H9 (cell line): Measurements from ENCODE around the gene PPP1R16B. TPM values are rescaled to one million over a fixed set of nuclear protein-coding genes. Genes with fewer than 3 reads are reported as not detected.

Experiments used
- DNase-seq: peaks from one replicate; pipeline ENCODE4 v3.0.0-alpha.2; 2017
- H2AFZ ChIP-seq: one replicate; pipeline ENCODE4 v1.6.1; 2013; ENCODE audit warnings: mild to moderate bottlenecking, low read length, control low read depth, moderate library complexity
- H2AK5ac ChIP-seq: 2 replicates; pipeline ENCODE4 v1.6.1; 2013; ENCODE audit warnings: low read length, control low read depth, mixed read lengths; ENCODE audit not compliant: insufficient read length
- H2BK120ac ChIP-seq: one replicate; pipeline ENCODE4 v1.6.1; 2013; ENCODE audit warnings: low read depth, mild to moderate bottlenecking, low read length, control low read depth, inconsistent platforms; ENCODE audit not compliant: poor library complexity, severe bottlenecking
- H2BK12ac ChIP-seq: 2 replicates; pipeline ENCODE4 v1.6.1; 2013; ENCODE audit warnings: low read length, control low read depth, mixed read lengths, low read depth; ENCODE audit not compliant: insufficient read length
- H2BK15ac ChIP-seq: 2 replicates; pipeline ENCODE4 v1.6.1; 2013; ENCODE audit warnings: low read depth, low read length, control low read depth
- H2BK20ac ChIP-seq: one replicate; pipeline ENCODE4 v1.6.1; 2013; ENCODE audit warnings: low read depth, mild to moderate bottlenecking, low read length, control low read depth, inconsistent platforms; ENCODE audit not compliant: poor library complexity, severe bottlenecking
- H2BK5ac ChIP-seq: 2 replicates; pipeline ENCODE4 v1.6.1; 2013; ENCODE audit warnings: low read length, control low read depth, mixed read lengths; ENCODE audit not compliant: insufficient read length
- H3K14ac ChIP-seq: 2 replicates; pipeline ENCODE4 v1.6.1; 2013; ENCODE audit warnings: low read length, control low read depth; ENCODE audit not compliant: insufficient read depth
- H3K18ac ChIP-seq: 2 replicates; pipeline ENCODE4 v1.6.1; 2013; ENCODE audit warnings: low read depth, mild to moderate bottlenecking, mixed read lengths, low read length, control low read depth; ENCODE audit not compliant: insufficient read length
- H3K23ac ChIP-seq: 2 replicates; pipeline ENCODE4 v1.6.1; 2013; ENCODE audit warnings: low read length, control low read depth, mixed read lengths, low read depth; ENCODE audit not compliant: insufficient read length
- H3K23me2 ChIP-seq: 2 replicates; pipeline ENCODE4 v1.6.1; 2013; ENCODE audit warnings: low read depth, mild to moderate bottlenecking, mixed read lengths, low read length, control low read depth; ENCODE audit not compliant: insufficient read length, poor library complexity, severe bottlenecking
- H3K27ac ChIP-seq: 2 replicates; pipeline ENCODE4 v1.5.1; 2013; ENCODE audit warnings: low read length, control low read depth, mixed read lengths, low read depth; ENCODE audit not compliant: insufficient read length
- H3K27me3 ChIP-seq: 2 replicates; pipeline ENCODE4 v1.6.1; 2013; ENCODE audit warnings: low read length, control low read depth, inconsistent platforms; ENCODE audit not compliant: insufficient read depth
- H3K4ac ChIP-seq: 2 replicates; pipeline ENCODE4 v1.6.1; 2013; ENCODE audit warnings: low read depth, mild to moderate bottlenecking, control low read depth, inconsistent platforms, low read length, moderate library complexity
- H3K4me1 ChIP-seq: 2 replicates; pipeline ENCODE4 v1.6.1; 2013; ENCODE audit warnings: low read length, control low read depth, inconsistent platforms; ENCODE audit not compliant: insufficient read depth
- H3K4me2 ChIP-seq: 2 replicates; pipeline ENCODE4 v1.6.1; 2013; ENCODE audit warnings: low read length, control low read depth, mixed read lengths; ENCODE audit not compliant: insufficient read length, insufficient read depth
- H3K56ac ChIP-seq: 2 replicates; pipeline ENCODE4 v1.6.1; 2013; ENCODE audit warnings: low read depth, mild to moderate bottlenecking, mixed read lengths, low read length, control low read depth; ENCODE audit not compliant: insufficient read length
- H3K79me1 ChIP-seq: 2 replicates; pipeline ENCODE4 v1.6.1; 2013; ENCODE audit warnings: low read depth, mild to moderate bottlenecking, moderate library complexity, low read length, control low read depth, inconsistent platforms; ENCODE audit not compliant: insufficient read depth, poor library complexity, severe bottlenecking
- H3K79me2 ChIP-seq: 2 replicates; pipeline ENCODE4 v1.6.1; 2013; ENCODE audit warnings: low read length, control low read depth, inconsistent platforms; ENCODE audit not compliant: insufficient read depth
- H3K9ac ChIP-seq: 2 replicates; pipeline ENCODE4 v1.6.1; 2013; ENCODE audit warnings: low read length, control low read depth, mixed read lengths; ENCODE audit not compliant: insufficient read length; ENCODE audit errors: extremely low read depth
- H3K9me3 ChIP-seq: one replicate; pipeline ENCODE4 v1.6.1; 2013; ENCODE audit warnings: low read depth, low read length, inconsistent platforms; ENCODE audit not compliant: control insufficient read depth
- H3T11ph ChIP-seq: one replicate; pipeline ENCODE4 v1.6.1; 2013; ENCODE audit warnings: mild to moderate bottlenecking, low read length, control low read depth, inconsistent platforms
- H4K20me1 ChIP-seq: one replicate; pipeline ENCODE4 v1.6.1; 2013; ENCODE audit not compliant: control insufficient read depth, insufficient read length, insufficient read depth
- H4K5ac ChIP-seq: 2 replicates; pipeline ENCODE4 v1.6.1; 2013; ENCODE audit warnings: low read depth, mild to moderate bottlenecking, mixed read lengths, low read length, control low read depth; ENCODE audit not compliant: insufficient read length
- H4K8ac ChIP-seq: replicated peaks from 2 replicates; pipeline ENCODE4 v1.6.1; 2013; ENCODE audit warnings: low read length, control low read depth, mixed read lengths, low read depth; ENCODE audit not compliant: insufficient read length
- H4K91ac ChIP-seq: 2 replicates; pipeline ENCODE4 v1.6.1; 2013; ENCODE audit warnings: low read depth, mild to moderate bottlenecking, moderate library complexity, mixed read lengths, low read length, control low read depth; ENCODE audit not compliant: insufficient read length
- H3K27ac Mint-ChIP-seq, 3 experiments: 2 replicates in 2 of 3; 3 replicates in 1 of 3; pipeline ENCODE4 v1.8.0; 2020 to 2021; ENCODE audit warnings: mixed read lengths in 3 of 3, mild to moderate bottlenecking in 1 of 3, moderate library complexity in 1 of 3
- H3K27me3 Mint-ChIP-seq: 2 replicates; pipeline ENCODE4 v1.8.0; 2021; ENCODE audit warnings: low read depth, mild to moderate bottlenecking, moderate library complexity, mixed read lengths
- H3K36me3 Mint-ChIP-seq, 3 experiments: 2 replicates in 2 of 3; 3 replicates in 1 of 3; pipeline ENCODE4 v1.8.0; 2020 to 2021; ENCODE audit warnings: low read depth in 3 of 3, mixed read lengths in 3 of 3; ENCODE audit not compliant: insufficient read depth in 1 of 3
- H3K4me1 Mint-ChIP-seq, 2 experiments: 2 replicates each; pipeline ENCODE4 v1.8.0; 2020; ENCODE audit warnings: mixed read lengths in 2 of 2
- H3K4me3 Mint-ChIP-seq, 2 experiments: 2 replicates in 1 of 2; 3 replicates in 1 of 2; pipeline ENCODE4 v1.8.0; 2020 to 2021; ENCODE audit warnings: mild to moderate bottlenecking in 2 of 2, mixed read lengths in 2 of 2, moderate library complexity in 1 of 2
- H3K9me3 Mint-ChIP-seq, 2 experiments: 2 replicates in 1 of 2; 3 replicates in 1 of 2; pipeline ENCODE4 v1.8.0; 2020; ENCODE audit warnings: mild to moderate bottlenecking in 2 of 2, mixed read lengths in 2 of 2, moderate library complexity in 1 of 2
- WGBS: extraction: QIAGEN DNeasy Blood & Tissue Kit; methylation state at CpG from one replicate; pipeline ENCODE4 v1.1.7; 2013; ENCODE audit warnings: missing lambda C conversion rate, low lambda C conversion rate, mixed read lengths; ENCODE audit not compliant: insufficient read length; ENCODE audit errors: extremely low coverage; 5-methylcytosine and 5-hydroxymethylcytosine counted together
- total RNA-seq: library from RNA; stranded (reverse); gene quantifications from 2 replicates; pipeline ENCODE4 v1.2.1, GENCODE V29; 2021
- TF ChIP-seq, protein P1 (sequence below): fragments of 200-600 bp; sonication (generic); conservative IDR thresholded peaks from 3 replicates; pipeline ENCODE4 v1.8.0; 2021; ENCODE audit warnings: antibody characterized with exemption, mild to moderate bottlenecking

PPP1R16B gene
- total RNA-seq, 1 experiment from 2014 or later, result 8.2 TPM

DNA sequence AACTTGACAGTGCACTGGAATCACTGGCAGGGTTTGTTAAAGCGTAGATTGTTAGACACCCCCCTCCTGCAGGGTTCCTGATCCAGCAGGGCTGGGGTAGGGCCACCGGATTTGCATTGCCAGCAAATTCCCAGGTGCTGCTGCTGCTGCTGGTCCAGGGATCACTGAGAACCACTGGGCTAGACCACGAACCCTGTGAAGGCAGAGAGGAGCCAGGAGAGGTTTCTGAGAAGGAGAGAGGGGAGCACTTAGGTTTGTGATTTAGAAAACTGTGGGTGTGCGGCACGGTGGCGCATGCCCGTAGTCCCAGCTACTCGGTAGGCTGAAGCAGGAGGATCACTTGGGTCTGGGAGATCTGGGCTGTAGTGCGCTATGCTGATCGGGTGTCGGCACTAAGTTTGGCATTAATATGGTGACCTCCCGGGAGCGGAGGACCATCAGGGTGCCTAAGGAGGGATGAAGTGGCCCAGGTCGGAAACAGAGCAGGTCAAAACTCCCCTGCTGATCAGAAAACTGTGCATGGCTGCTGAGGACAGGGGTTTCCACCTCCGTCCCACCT lies 67.1 kb downstream of the PPP1R16B start:
- H3K56ac ChIP-seq, result no peak overlapping the region
- no CpG with 5 or more reads among the region's 15 CpGs for WGBS

More for the DNA sequence above, 67.1 kb downstream of the PPP1R16B start:
- TF ChIP-seq, protein P1, sequence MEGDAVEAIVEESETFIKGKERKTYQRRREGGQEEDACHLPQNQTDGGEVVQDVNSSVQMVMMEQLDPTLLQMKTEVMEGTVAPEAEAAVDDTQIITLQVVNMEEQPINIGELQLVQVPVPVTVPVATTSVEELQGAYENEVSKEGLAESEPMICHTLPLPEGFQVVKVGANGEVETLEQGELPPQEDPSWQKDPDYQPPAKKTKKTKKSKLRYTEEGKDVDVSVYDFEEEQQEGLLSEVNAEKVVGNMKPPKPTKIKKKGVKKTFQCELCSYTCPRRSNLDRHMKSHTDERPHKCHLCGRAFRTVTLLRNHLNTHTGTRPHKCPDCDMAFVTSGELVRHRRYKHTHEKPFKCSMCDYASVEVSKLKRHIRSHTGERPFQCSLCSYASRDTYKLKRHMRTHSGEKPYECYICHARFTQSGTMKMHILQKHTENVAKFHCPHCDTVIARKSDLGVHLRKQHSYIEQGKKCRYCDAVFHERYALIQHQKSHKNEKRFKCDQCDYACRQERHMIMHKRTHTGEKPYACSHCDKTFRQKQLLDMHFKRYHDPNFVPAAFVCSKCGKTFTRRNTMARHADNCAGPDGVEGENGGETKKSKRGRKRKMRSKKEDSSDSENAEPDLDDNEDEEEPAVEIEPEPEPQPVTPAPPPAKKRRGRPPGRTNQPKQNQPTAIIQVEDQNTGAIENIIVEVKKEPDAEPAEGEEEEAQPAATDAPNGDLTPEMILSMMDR, result no peak
- Histone ChIP-seq H3T11ph (no peak overlapping the region), H3K4me2 (no peak overlapping the region), H2BK5ac (no peak overlapping the region), H4K20me1 (no peaks in the 10 kb centered on the region), H2BK20ac (no peak overlapping the region), H2AFZ (no peak overlapping the region), H3K14ac (no peak overlapping the region; the same call in 1 of the 2 replicates), H4K5ac (no peak overlapping the region), H3K9me3 (no peaks in the 10 kb centered on the region), H3K23ac (no peak overlapping the region), H3K27ac (no peak overlapping the region), H3K79me2 (no peaks in the 10 kb centered on the region), H3K79me1 (no peaks in the 10 kb centered on the region), H2AK5ac (no peak overlapping the region), H3K9ac (no peak overlapping the region), H2BK120ac (no peak overlapping the region), H2BK15ac (no peak overlapping the region), H3K4me1 (peaks cover 4% of the 10 kb centered on the region; the same call in 1 of the 2 replicates), H3K4ac (no peak overlapping the region), H4K91ac (no peak overlapping the region), H2BK12ac (no peak overlapping the region), H3K18ac (no peak overlapping the region), H4K8ac (no peak overlapping the region), H3K23me2 (no peaks in the 10 kb centered on the region), H3K27me3 (no peaks in the 10 kb centered on the region)
- H3K4me3 Mint-ChIP-seq, result no peak overlapping the region
- no peak for DNase-seq
- H3K4me1 Mint-ChIP-seq, result peaks cover 25 to 30% of the 10 kb centered on the region in 2 experiments
- H3K36me3 Mint-ChIP-seq, result no peaks in the 10 kb centered on the region
- peak overlapping the region in 2 of 3 experiments; percentile 19 to 94; a peak in 1 of 7 replicates for H3K27ac Mint-ChIP-seq
- no peaks in the 10 kb centered on the region for H3K27me3 Mint-ChIP-seq
- no peaks in the 10 kb centered on the region; a peak in 1 of 5 replicates for H3K9me3 Mint-ChIP-seq
